H1 (cell line): ENCODE results near the gene YBX1. TPM values are rescaled to one million over a fixed set of nuclear protein-coding genes. Genes with fewer than 3 reads are reported as not detected.

Source experiments
- CTCF ChIA-PET: fragments of 300-600 bp; sonication (Branson Sonifier 250); formaldehyde crosslinking; loops from one replicate; lab custom pipeline; 2021; ENCODE audit not compliant: partially characterized antibody; lab: Charles Lee
- POLR2A ChIA-PET: fragments of 300-600 bp; sonication (Branson Sonifier 250); formaldehyde crosslinking; loops from one replicate; lab custom pipeline; 2021; ENCODE audit warnings: inconsistent platforms; ENCODE audit not compliant: partially characterized antibody; lab: Charles Lee
- DNase-seq, 2 experiments: peaks; one replicate each; pipeline versions ENCODE4 v3.0.0 to v3.0.0-alpha.2; 2010 to 2022; ENCODE audit warnings: low spot score in 2 of 2, low read depth in 1 of 2, mixed read lengths in 1 of 2
- FAIRE-seq: peaks from 2 replicates; lab custom pipeline; 2011; peaks lifted over from hg19 to GRCh38; lab: Jason Lieb, UNC
- H2AFZ ChIP-seq: 2 replicates; pipeline ENCODE4 v1.8.1; 2012; ENCODE audit warnings: low read length, inconsistent platforms
- H2AK5ac ChIP-seq: 2 replicates; pipeline ENCODE4 v1.6.1; 2013; ENCODE audit warnings: low read depth, low read length
- H2BK120ac ChIP-seq: replicated peaks from 2 replicates; pipeline ENCODE3; 2013; ENCODE audit warnings: low read depth, low read length, inconsistent platforms
- H2BK12ac ChIP-seq: 2 replicates; pipeline ENCODE4 v1.6.1; 2013; ENCODE audit warnings: low read depth, low read length
- H2BK15ac ChIP-seq: 2 replicates; pipeline ENCODE4 v1.6.1; 2013; ENCODE audit warnings: low read length
- H2BK20ac ChIP-seq: 2 replicates; pipeline ENCODE4 v1.6.1; 2013; ENCODE audit warnings: low read length
- H2BK5ac ChIP-seq: 2 replicates; pipeline ENCODE4 v1.6.1; 2013; ENCODE audit warnings: low read depth, low read length
- H3K14ac ChIP-seq: 2 replicates; pipeline ENCODE4 v1.6.1; 2013; ENCODE audit warnings: inconsistent platforms; ENCODE audit not compliant: insufficient read length
- H3K18ac ChIP-seq: 2 replicates; pipeline ENCODE4 v1.6.1; 2013; ENCODE audit warnings: low read length; ENCODE audit errors: extremely low read depth
- H3K23ac ChIP-seq: 2 replicates; pipeline ENCODE4 v1.6.1; 2013; ENCODE audit warnings: inconsistent platforms; ENCODE audit not compliant: insufficient read length
- H3K23me2 ChIP-seq: 2 replicates; pipeline ENCODE4 v1.6.1; 2013; ENCODE audit warnings: low read depth, low read length
- H3K27ac ChIP-seq: 2 replicates; pipeline ENCODE4 v1.6.1; 2011; ENCODE audit warnings: low read depth, low read length, inconsistent platforms
- H3K27me3 ChIP-seq, 4 experiments: replicated peaks in 1 of 4; 1 replicate in 1 of 4; 2 replicates in 3 of 4; pipeline versions ENCODE4 v1.6.1 to v1.8.1; 2011 to 2013; ENCODE audit warnings: low read length in 3 of 4, mild to moderate bottlenecking in 3 of 4, inconsistent platforms in 2 of 4, mixed read lengths in 2 of 4, moderate library complexity in 1 of 4; ENCODE audit not compliant: control insufficient read depth in 3 of 4, insufficient read depth in 3 of 4; ENCODE audit errors: extremely low read depth in 1 of 4
- H3K36me3 ChIP-seq, 4 experiments: 2 replicates each; pipeline versions ENCODE4 v1.6.1 to v1.8.1; 2011 to 2013; ENCODE audit warnings: mild to moderate bottlenecking in 4 of 4, low read length in 3 of 4, moderate library complexity in 2 of 4, control low read depth in 1 of 4, inconsistent platforms in 1 of 4; ENCODE audit not compliant: insufficient read depth in 4 of 4, control insufficient read depth in 2 of 4
- H3K4ac ChIP-seq: replicated peaks from 2 replicates; pipeline ENCODE3; 2013; ENCODE audit warnings: low read length, low read depth, mixed read lengths, inconsistent platforms; ENCODE audit not compliant: insufficient read length
- H3K4me1 ChIP-seq, 4 experiments: replicated peaks in 1 of 4; 1 replicate in 1 of 4; 2 replicates in 3 of 4; pipeline versions ENCODE4 v1.6.1 to v1.8.1; 2011 to 2013; ENCODE audit warnings: low read length in 3 of 4, inconsistent platforms in 2 of 4, mixed read lengths in 1 of 4; ENCODE audit not compliant: insufficient read depth in 4 of 4, control insufficient read depth in 3 of 4
- H3K4me2 ChIP-seq, 2 experiments: 2 replicates each; pipeline versions ENCODE4 v1.6.1 to v1.8.1; 2011 to 2013; ENCODE audit warnings: low read depth in 2 of 2, low read length in 2 of 2, control low read depth in 1 of 2, inconsistent platforms in 1 of 2, mild to moderate bottlenecking in 1 of 2; ENCODE audit not compliant: insufficient read depth in 1 of 2
- H3K4me3 ChIP-seq, 4 experiments: fragments of 200-600, 300-600 bp in 1 of 4; sonication (generic), shearing (Covaris generic), sonication (Bioruptor Twin) in 1 of 4; 2 replicates each; pipeline versions ENCODE4 v1.5.1 to v1.8.1; 2011 to 2016; ENCODE audit warnings: low read length in 4 of 4, low read depth in 3 of 4, control low read depth in 2 of 4, inconsistent platforms in 2 of 4, mild to moderate bottlenecking in 2 of 4, mixed read lengths in 1 of 4, moderate library complexity in 1 of 4; ENCODE audit not compliant: insufficient read depth in 2 of 4; ENCODE audit errors: extremely low read depth in 1 of 4
- H3K56ac ChIP-seq: replicated peaks from 2 replicates; pipeline ENCODE3; 2013; ENCODE audit warnings: low read depth, mild to moderate bottlenecking, mixed read lengths, low read length, inconsistent platforms; ENCODE audit not compliant: insufficient read length
- H3K79me1 ChIP-seq: 2 replicates; pipeline ENCODE4 v1.6.1; 2013; ENCODE audit warnings: low read depth, low read length, control low read depth
- H3K79me2 ChIP-seq, 2 experiments: 2 replicates each; pipeline versions ENCODE4 v1.6.1 to v1.8.1; 2012 to 2013; ENCODE audit warnings: low read length in 2 of 2, mild to moderate bottlenecking in 2 of 2, inconsistent platforms in 1 of 2; ENCODE audit not compliant: insufficient read depth in 2 of 2, control insufficient read depth in 1 of 2
- H3K9ac ChIP-seq, 4 experiments: replicated peaks in 1 of 4; 1 replicate in 1 of 4; 2 replicates in 3 of 4; pipeline versions ENCODE4 v1.6.1 to v1.8.1; 2011 to 2013; ENCODE audit warnings: low read depth in 3 of 4, low read length in 3 of 4, control low read depth in 2 of 4, mild to moderate bottlenecking in 2 of 4, moderate library complexity in 2 of 4, inconsistent platforms in 1 of 4; ENCODE audit errors: extremely low read depth in 1 of 4
- H3K9me3 ChIP-seq, 2 experiments: 2 replicates each; pipeline versions ENCODE4 v1.6.1 to v1.8.1; 2012 to 2013; ENCODE audit warnings: mild to moderate bottlenecking in 2 of 2, moderate library complexity in 2 of 2, control low read depth in 1 of 2, inconsistent platforms in 1 of 2, low read depth in 1 of 2, low read length in 1 of 2, mixed read lengths in 1 of 2; ENCODE audit not compliant: insufficient read depth in 2 of 2
- H4K20me1 ChIP-seq, 2 experiments: replicated peaks in 1 of 2; 2 replicates each; pipeline versions ENCODE3 to v1.8.1; 2011 to 2013; ENCODE audit warnings: inconsistent platforms in 2 of 2, low read length in 2 of 2, mild to moderate bottlenecking in 1 of 2; ENCODE audit not compliant: insufficient read depth in 2 of 2, control insufficient read depth in 1 of 2
- H4K5ac ChIP-seq: 2 replicates; pipeline ENCODE4 v1.6.1; 2013; ENCODE audit warnings: low read length, low read depth, mixed read lengths, inconsistent platforms; ENCODE audit not compliant: insufficient read length
- H4K8ac ChIP-seq: 2 replicates; pipeline ENCODE4 v1.8.0; 2013; ENCODE audit warnings: mild to moderate bottlenecking, moderate library complexity, low read length, inconsistent platforms; ENCODE audit not compliant: insufficient read depth; ENCODE audit errors: extremely low read depth
- H4K91ac ChIP-seq: replicated peaks from 2 replicates; pipeline ENCODE3; 2013; ENCODE audit warnings: low read length, mixed read lengths, inconsistent platforms; ENCODE audit not compliant: insufficient read length
- ASH2L ChIP-seq: fragments of 200-600, 300-600 bp; sonication (generic); IDR thresholded peaks from one replicate; pipeline ENCODE4 v1.7.1; 2017; ENCODE audit warnings: low read length
- CBX5 ChIP-seq: fragments of 300-800, 300-1000 bp; sonication (generic); IDR thresholded peaks from 2 replicates; pipeline ENCODE4 v1.7.1; 2016; ENCODE audit warnings: antibody characterized with exemption, low read length, low read depth
- CTBP2 ChIP-seq: IDR thresholded peaks from 2 replicates; pipeline ENCODE4 v1.7.0; 2011; ENCODE audit warnings: borderline replicate concordance, mild to moderate bottlenecking, moderate library complexity, mixed read lengths, low read length; ENCODE audit not compliant: insufficient read depth, insufficient read length
- EP300 ChIP-seq, 2 experiments: IDR thresholded peaks; 1 replicate in 1 of 2; 2 replicates in 1 of 2; pipeline ENCODE4 v1.6.1; 2011 to 2012; ENCODE audit warnings: low read depth in 2 of 2, low read length in 2 of 2, mild to moderate bottlenecking in 2 of 2, borderline replicate concordance in 1 of 2, inconsistent platforms in 1 of 2, moderate library complexity in 1 of 2
- HDAC6 ChIP-seq: IDR thresholded peaks from one replicate; pipeline ENCODE4 v1.7.1; 2012; ENCODE audit warnings: low read depth, mild to moderate bottlenecking, inconsistent platforms, low read length, moderate library complexity
- JUND ChIP-seq: IDR thresholded peaks from 2 replicates; pipeline ENCODE4 v1.6.1; 2011; ENCODE audit warnings: mild to moderate bottlenecking, improper control_type of control experiment, low read length
- KDM1A ChIP-seq: fragments of 200-600, 300-600 bp; sonication (generic); IDR thresholded peaks from 2 replicates; pipeline ENCODE4 v1.7.1; 2016; ENCODE audit warnings: mild to moderate bottlenecking, low read length, borderline replicate concordance
- NRF1 ChIP-seq: IDR thresholded peaks from 2 replicates; pipeline ENCODE4 v1.6.1; 2011; ENCODE audit warnings: mild to moderate bottlenecking, low read depth, low read length, improper control_type of control experiment
- SIN3A ChIP-seq, 2 experiments: IDR thresholded peaks in 1 of 2; conservative IDR thresholded peaks in 1 of 2; 2 replicates each; pipeline ENCODE4 v1.6.1; 2011 to 2012; ENCODE audit warnings: low read length in 2 of 2, improper control_type of control experiment in 1 of 2, low read depth in 1 of 2, mild to moderate bottlenecking in 1 of 2
- SRF ChIP-seq: IDR thresholded peaks from 2 replicates; pipeline ENCODE4 v1.6.1; 2011; ENCODE audit warnings: mild to moderate bottlenecking, low read depth, low read length, moderate library complexity
- TEAD4 ChIP-seq: IDR thresholded peaks from 2 replicates; pipeline ENCODE4 v1.6.1; 2012; ENCODE audit warnings: low read depth, low read length, inconsistent platforms, mixed read lengths
- ZNF274 ChIP-seq: IDR thresholded peaks from 2 replicates; pipeline ENCODE4 v1.7.0; 2012; ENCODE audit warnings: low read length, borderline replicate concordance; ENCODE audit errors: extremely low read depth
- WGBS, 2 experiments: shearing (Covaris generic) in 1 of 2; methylation state at CpG; one replicate each; pipeline versions ENCODE4 v1.1.6 to v1.1.7; 2013 to 2015; ENCODE audit warnings: low lambda C conversion rate in 2 of 2, mixed read lengths in 2 of 2, inconsistent platforms in 1 of 2, low coverage in 1 of 2, missing lambda C conversion rate in 1 of 2; ENCODE audit not compliant: insufficient replicate concordance in 2 of 2, insufficient coverage in 1 of 2, insufficient read length in 1 of 2; ENCODE audit errors: extremely low coverage in 1 of 2, missing lambda C conversion rate in 1 of 2; 5-methylcytosine and 5-hydroxymethylcytosine counted together
- polyA plus RNA-seq, 7 experiments: library from polyadenylated mRNA; depleted of rRNA in 3 of 7; stranded (reverse) in 5 of 7; unstranded in 2 of 7; fragments of >200 nt in 5 of 7; fragments of 200-250 nt in 2 of 7; gene quantifications; 1 replicate in 5 of 7; 2 replicates in 1 of 7; 4 replicates in 1 of 7; pipeline versions ENCODE4 v1.2.1 to v1.2.3, GENCODE V29; 2011 to 2013; ENCODE audit warnings: missing spikeins in 2 of 7, mixed read lengths in 2 of 7
- total RNA-seq: library from RNA; stranded (reverse); fragmentation: NEBNext Ultra II Directional; extraction: Animal tissue kit (Norgen Biotek cat#: 25700); gene quantifications from 2 replicates; pipeline ENCODE4 v1.2.1, GENCODE V29; 2021

Gene YBX1
- total and polyA plus RNA-seq, 2 of the 8 experiments (the other 6 are each of a cell fraction or from before 2014, with no cell fraction given) = 438 to 1,219 TPM

GRCh38 chr1:42742617-42743316 lies 60.5 kb downstream of the YBX1 start:
- Histone ChIP-seq H3K9me3 (no peaks in the 10 kb centered on the region), H2BK5ac (no peak overlapping the region), H3K56ac (no peak overlapping the region), H3K79me2 (no peaks in the 10 kb centered on the region), H4K5ac (no peak overlapping the region), H3K23ac (no peak overlapping the region), H3K36me3 (peaks cover 3 to 8% (median 4%) of the 10 kb centered on the region in 4 experiments; a peak in 7 of 8 replicates), H2BK120ac (no peak overlapping the region), H3K4ac (peak overlapping the region; percentile 41), H3K27me3 (no peaks in the 10 kb centered on the region), H2BK12ac (no peak overlapping the region; the same call in 1 of the 2 replicates), H3K18ac (0 out of 2 replicates have a peak overlapping the region, but pooled peaks have one; percentile 10), H3K23me2 (peaks cover 5% of the 10 kb centered on the region; the same call in 1 of the 2 replicates), H2BK15ac (no peak overlapping the region), H2AFZ (no peak overlapping the region), H3K79me1 (peaks cover 3% of the 10 kb centered on the region; the same call in 1 of the 2 replicates), H4K20me1 (peaks cover 0 to 2% of the 10 kb centered on the region in 2 experiments), H3K9ac (no peak overlapping the region), H3K4me3 (no peak overlapping the region), H4K8ac (no peak overlapping the region), H2AK5ac (no peak overlapping the region), H3K14ac (no peak overlapping the region), H2BK20ac (no peak overlapping the region), H4K91ac (no peak overlapping the region), H3K4me2 (no peak overlapping the region), H3K4me1 (peaks cover 0 to 38% (median 28%) of the 10 kb centered on the region in 4 experiments; a peak in 6 of 7 replicates), H3K27ac (no peak overlapping the region)
- POLR2A ChIA-PET = interaction anchor here (1.0 to 3.9 kb wide), 8 partner anchors 10 to 61 kb away, joined by 3 to 32 read pairs (median 3); partner anchors contain the start of gene YBX1
- FAIRE-seq (no peak), DNase-seq (no peak)
- WGBS, 2 experiments = 87% methylated on average over 9 of the region's 9 CpGs; no CpG with 5 or more reads in 1 of the 2 experiments
- CTCF ChIA-PET = interaction anchor here (0.5 to 9.8 kb wide), 7 partner anchors 8 to 165 kb away, joined by 3 to 77 read pairs (median 5); partner anchors contain the start of genes P3H1 and YBX1
- no peak for TF ChIP-seq EP300 (IDR thresholded peaks at IDR 0.05; ENCODE audit: borderline replicate concordance in 1 of 2, low read depth in 2 of 2, low read length in 2 of 2)
- TF ChIP-seq NRF1 = no peak
- no peak for TF ChIP-seq SRF
- TF ChIP-seq SIN3A (conservative IDR thresholded peaks at IDR 0.05 in 1 of 2, IDR thresholded peaks at IDR 0.05 in 1 of 2; ENCODE audit: low read depth in 1 of 2, low read length in 2 of 2) = no peak
- TF ChIP-seq JUND = no peak
- no peak for TF ChIP-seq TEAD4
- no peak for TF ChIP-seq ASH2L
- no peak for TF ChIP-seq CTBP2
- TF ChIP-seq CBX5 = no peak
- no peak for TF ChIP-seq HDAC6
- TF ChIP-seq ZNF274 = no peak
- TF ChIP-seq KDM1A = no peak
